ENCODE measurements around the gene TMPRSS6. TPM values are rescaled to one million over a fixed set of nuclear protein-coding genes. Genes with fewer than 3 reads are reported as not detected.

Gene TMPRSS6
- total and polyA plus RNA-seq, 2 of the 13 experiments (the other 11 are each of a cell fraction or from before 2014, with no cell fraction given) = 4.2 to 4.8 TPM

- peak; percentile 36; the same call in 1 of the 2 replicates for TF ChIP-seq ZNF280B (CRISPR knock-in tag; IDR thresholded peaks at IDR 0.05; ENCODE audit: borderline replicate concordance)
- peak; percentile 59; the same call in 1 of the 2 replicates for TF ChIP-seq SOX5 (CRISPR knock-in tag; IDR thresholded peaks at IDR 0.05; ENCODE audit: borderline replicate concordance)
- TF ChIP-seq FOXJ3 (CRISPR knock-in tag; IDR thresholded peaks at IDR 0.05; ENCODE audit: borderline replicate concordance) = no peak; the same call in 1 of the 2 replicates
- TF ChIP-seq ZNF761 (CRISPR knock-in tag; conservative IDR thresholded peaks at IDR 0.05) = no peak
- TF ChIP-seq SMC3 (IDR thresholded peaks at IDR 0.05; ENCODE audit: low read length) = no peak
- TF ChIP-seq CEBPG (CRISPR knock-in tag; IDR thresholded peaks at IDR 0.05) = 0 out of 2 replicates have a peak, but pooled peaks have one; percentile 2
- no peak for TF ChIP-seq IRF1 (CRISPR knock-in tag; IDR thresholded peaks at IDR 0.05; ENCODE audit: low read depth)
- no peak for TF ChIP-seq THYN1 (CRISPR knock-in tag; IDR thresholded peaks at IDR 0.05; ENCODE audit: borderline replicate concordance, low read depth)
- TF ChIP-seq TRIM22 (IDR thresholded peaks at IDR 0.05) = no peak
- peak; percentile 81; the same call in 1 of the 2 replicates for TF ChIP-seq SKIL (CRISPR knock-in tag; IDR thresholded peaks at IDR 0.05; ENCODE audit: borderline replicate concordance)
- TF ChIP-seq ZNF333 (CRISPR knock-in tag; IDR thresholded peaks at IDR 0.05; ENCODE audit: borderline replicate concordance) = 0 out of 2 replicates have a peak, but pooled peaks have one; percentile 50
- TF ChIP-seq KLF12 (CRISPR knock-in tag; IDR thresholded peaks at IDR 0.05; ENCODE audit: borderline replicate concordance) = no peak
- peak; percentile 13; the same call in 1 of the 2 replicates for TF ChIP-seq FOSL2 (CRISPR knock-in tag; IDR thresholded peaks at IDR 0.05)
- peak; percentile 54; the same call in 1 of the 2 replicates for TF ChIP-seq ZNF263 (CRISPR knock-in tag; IDR thresholded peaks at IDR 0.05)
- peak in 1 of 2 experiments; percentile 26; a peak in 1 of 4 replicates for TF ChIP-seq HMGXB4 (CRISPR knock-in tag; IDR thresholded peaks at IDR 0.05; ENCODE audit: borderline replicate concordance in 1 of 2, low read depth in 1 of 2)
- TF ChIP-seq SMAD1 (CRISPR knock-in tag; IDR thresholded peaks at IDR 0.05; ENCODE audit: borderline replicate concordance, low read depth) = no peak
- no peak for TF ChIP-seq TCF12 (IDR thresholded peaks at IDR 0.05)
- peak; percentile 71; the same call in 1 of the 2 replicates for TF ChIP-seq TCF12 (CRISPR knock-in tag; IDR thresholded peaks at IDR 0.05)
- TF ChIP-seq SAFB2 (CRISPR knock-in tag; IDR thresholded peaks at IDR 0.05; ENCODE audit: borderline replicate concordance, low read depth) = peak; percentile 39; the same call in 1 of the 2 replicates
Observed at GRCh38 chr22:37109242-37109917, at the start of gene TMPRSS6 (continued).
